Astrocyte of the spinal cord (primary cell): ENCODE data around the gene PML.

Experiments
- DNase-seq: peaks from one replicate; pipeline ENCODE4 v3.0.0; 2011; ENCODE audit warnings: low read depth, low spot score
- H3K4me3 ChIP-seq: 2 replicates; pipeline ENCODE4 v1.5.1; 2011; ENCODE audit warnings: low read depth, mild to moderate bottlenecking, low read length, moderate library complexity
- CTCF ChIP-seq: IDR thresholded peaks from 2 replicates; pipeline ENCODE4 v1.5.1; 2012; ENCODE audit warnings: low read depth, mild to moderate bottlenecking, low read length, inconsistent platforms
- in situ Hi-C: cut with HindIII; loops from 2 replicates; pipeline ENCODE4 v1.10.0; 2017; ENCODE audit warnings: low sequenced_read_pairs

PML gene

GRCh38 chr15:73994413-73994883 is at the start of gene PML:
Gene PML (plus strand): TSS chr15:73994716. CDS start chr15:73994813, 97 bp downstream.
- TF ChIP-seq CTCF: no peak
- in situ Hi-C loops: no loop called here
- H3K4me3 ChIP-seq: peak within 1 kb of the TSS; percentile 96

GRCh38 chr15:73945130-73945508 is 49.4 kb upstream of the PML start:
- H3K4me3 ChIP-seq: no peak overlapping the region
- in situ Hi-C loops: no loop called here
- TF ChIP-seq CTCF: no peak
- DNase-seq: no peak

More at GRCh38 chr15:73994413-73994883, at the start of gene PML:
- DNase-seq: peak; percentile 96

- DNase-seq: no peak
- in situ Hi-C loops: no loop called here
- H3K4me3 ChIP-seq: no peak overlapping the region
- no peak for TF ChIP-seq CTCF
Observed at GRCh38 chr15:73946046-73946721, 48.3 kb upstream of the PML start.

- TF ChIP-seq CTCF: no peak
- H3K4me3 ChIP-seq: no peak overlapping the region
- no peak for DNase-seq
- in situ Hi-C loops: no loop called here
Observed at GRCh38 chr15:73946795-73947370, 47.6 kb upstream of the PML start.

- no peak for DNase-seq
- H3K4me3 ChIP-seq: no peak overlapping the region
- TF ChIP-seq CTCF: no peak
- in situ Hi-C loops: no loop called here
Observed at GRCh38 chr15:73947651-73948050, 46.9 kb upstream of the PML start.

GRCh38 chr15:73948396-73948795 is 46.1 kb upstream of the PML start:
- no peak overlapping the region for H3K4me3 ChIP-seq
- in situ Hi-C loops: no loop called here
- TF ChIP-seq CTCF: no peak
- DNase-seq: no peak
